Stomach smooth muscle (tissue), 2 donors: Measurements from ENCODE around the gene IMMT.

Experiments
- H3K27ac ChIP-seq: one replicate; pipeline ENCODE4 v1.7.0; 2013; ENCODE audit warnings: mild to moderate bottlenecking, low read length, inconsistent platforms
- H3K27me3 ChIP-seq, 2 donors: one replicate each; pipeline ENCODE4 v1.7.0; 2013; ENCODE audit warnings: low read length in 2 of 2; ENCODE audit not compliant: insufficient read depth in 2 of 2, control insufficient read depth in 1 of 2
- H3K36me3 ChIP-seq, 2 donors: one replicate each; pipeline ENCODE4 v1.7.0; 2013; ENCODE audit warnings: low read length in 2 of 2; ENCODE audit not compliant: control insufficient read depth in 2 of 2, insufficient read depth in 2 of 2
- H3K4me1 ChIP-seq: one replicate; pipeline ENCODE4 v1.7.0; 2013; ENCODE audit warnings: low read length; ENCODE audit not compliant: control insufficient read depth, insufficient read depth
- H3K4me3 ChIP-seq, 2 donors: one replicate each; pipeline ENCODE4 v1.7.0; 2013; ENCODE audit warnings: low read length in 2 of 2
- H3K9ac ChIP-seq, 2 donors: one replicate each; pipeline ENCODE4 v1.7.0; 2013; ENCODE audit warnings: low read length in 2 of 2, mild to moderate bottlenecking in 1 of 2
- H3K9me3 ChIP-seq, 2 donors: one replicate each; pipeline ENCODE4 v1.7.0; 2013; ENCODE audit warnings: low read length in 2 of 2; ENCODE audit not compliant: control insufficient read depth in 2 of 2
- donor health status: healthy.
- donor health status: Pancreatic carcinoma.

IMMT gene

GRCh38 chr2:86143926-86144685 is 51.2 kb downstream of the IMMT start:
- Histone ChIP-seq H3K4me1 (no peaks in the 10 kb centered on the region), H3K27ac (no peak overlapping the region), H3K36me3 (peaks cover 47 to 66% of the 10 kb centered on the region in 2 donors), H3K4me3 (no peak overlapping the region), H3K9me3 (no peaks in the 10 kb centered on the region), H3K9ac (no peak overlapping the region), H3K27me3 (no peaks in the 10 kb centered on the region)

DNA sequence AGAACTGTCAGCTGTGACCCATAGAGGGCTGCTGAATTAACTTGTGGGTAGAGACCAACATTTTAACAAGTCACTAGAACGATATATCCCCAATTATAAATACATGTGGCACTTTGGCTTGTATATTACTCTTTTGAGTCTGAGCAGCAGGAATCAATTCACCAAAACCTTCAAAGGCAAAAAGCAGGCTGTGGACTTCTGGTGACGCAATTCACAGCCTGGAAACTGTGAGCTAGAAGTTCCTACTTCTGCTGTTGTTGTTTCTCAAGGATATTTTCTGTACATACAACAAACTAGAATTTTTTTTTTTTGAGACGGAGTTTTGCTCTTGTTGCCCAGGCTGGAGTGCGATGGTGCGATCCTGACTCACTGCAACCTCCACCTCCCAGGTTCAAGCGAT is 52.0 kb downstream of the IMMT start:
- no peak overlapping the region for H3K27ac ChIP-seq
- no peaks in the 10 kb centered on the region for H3K4me1 ChIP-seq
- no peaks in the 10 kb centered on the region for H3K27me3 ChIP-seq
- no peak overlapping the region for H3K4me3 ChIP-seq
- H3K9ac ChIP-seq: no peak overlapping the region
- H3K9me3 ChIP-seq: no peaks in the 10 kb centered on the region
- H3K36me3 ChIP-seq: peaks cover 50 to 66% of the 10 kb centered on the region in 2 donors

GRCh38 chr2:86142436-86143257 is 52.6 kb downstream of the IMMT start:
- Histone ChIP-seq H3K27me3 (no peaks in the 10 kb centered on the region), H3K36me3 (peaks cover 52 to 69% of the 10 kb centered on the region in 2 donors), H3K9me3 (no peaks in the 10 kb centered on the region), H3K27ac (no peak overlapping the region), H3K9ac (no peak overlapping the region), H3K4me1 (no peaks in the 10 kb centered on the region), H3K4me3 (no peak overlapping the region)

- no peaks in the 10 kb centered on the region for H3K4me1 ChIP-seq
- H3K36me3 ChIP-seq: peaks cover 61 to 74% of the 10 kb centered on the region in 2 donors
Observed at GRCh38 chr2:86140969-86141392, 54.3 kb downstream of the IMMT start.

GRCh38 chr2:86139981-86140380 is 55.3 kb downstream of the IMMT start:
- H3K36me3 ChIP-seq: peaks cover 65 to 76% of the 10 kb centered on the region in 2 donors
- H3K9me3 ChIP-seq: no peaks in the 10 kb centered on the region

More at GRCh38 chr2:86140969-86141392, 54.3 kb downstream of the IMMT start:
- H3K9ac ChIP-seq: no peak overlapping the region
- no peak overlapping the region for H3K27ac ChIP-seq
- H3K4me3 ChIP-seq: no peak overlapping the region
- H3K27me3 ChIP-seq: no peaks in the 10 kb centered on the region
- H3K9me3 ChIP-seq: no peaks in the 10 kb centered on the region

DNA sequence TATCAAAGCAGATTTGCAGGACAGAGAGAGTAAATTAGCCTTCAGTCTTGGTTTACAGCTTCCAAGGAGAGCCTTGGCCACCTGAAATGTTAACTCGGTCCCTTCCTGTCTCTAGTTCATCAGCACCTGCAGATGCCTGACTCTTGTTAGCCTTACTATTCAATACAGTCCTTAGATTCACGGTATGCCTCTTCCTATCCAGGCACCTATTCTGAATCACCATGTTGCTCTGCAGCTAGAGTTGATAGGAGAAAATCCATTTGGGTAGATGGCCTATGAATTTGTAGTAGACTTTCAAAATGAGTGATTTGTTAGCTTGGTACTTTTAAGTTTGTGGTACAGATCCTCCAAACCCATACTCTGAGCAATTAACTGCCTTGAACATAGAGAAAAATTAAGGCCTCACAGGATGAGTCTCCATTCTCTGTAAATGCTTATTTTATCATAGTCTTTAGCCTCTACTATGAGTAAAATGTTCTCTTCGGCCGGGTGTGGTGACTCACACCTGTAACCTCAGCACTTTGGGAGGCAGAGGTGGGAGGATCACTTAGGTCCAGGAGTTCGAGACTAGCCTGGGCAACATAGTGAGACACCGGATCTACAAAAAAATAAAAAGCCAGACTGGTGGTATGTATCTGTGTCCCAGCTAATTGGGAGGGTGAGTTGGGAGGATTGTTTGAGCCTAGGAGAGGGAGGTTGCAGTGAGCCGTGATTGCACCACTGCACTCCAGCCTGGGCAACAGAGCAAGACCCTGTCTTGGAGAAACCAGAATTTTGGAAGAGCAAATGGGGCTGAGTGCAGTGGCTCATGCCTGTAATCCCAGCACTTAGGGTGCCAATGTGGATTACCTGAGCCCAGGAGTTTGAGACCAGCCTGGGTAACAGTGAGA is 56.3 kb downstream of the IMMT start:
- H3K9me3 ChIP-seq: no peaks in the 10 kb centered on the region
- no peak overlapping the region for H3K4me3 ChIP-seq
- peaks cover 67 to 75% of the 10 kb centered on the region in 2 donors for H3K36me3 ChIP-seq
- no peaks in the 10 kb centered on the region for H3K4me1 ChIP-seq
- H3K9ac ChIP-seq: no peak overlapping the region
- no peaks in the 10 kb centered on the region for H3K27me3 ChIP-seq
- no peak overlapping the region for H3K27ac ChIP-seq

More at GRCh38 chr2:86139981-86140380, 55.3 kb downstream of the IMMT start:
- H3K4me1 ChIP-seq: no peaks in the 10 kb centered on the region
- no peak overlapping the region for H3K27ac ChIP-seq
- H3K4me3 ChIP-seq: no peak overlapping the region
- no peak overlapping the region for H3K9ac ChIP-seq
- H3K27me3 ChIP-seq: no peaks in the 10 kb centered on the region

DNA sequence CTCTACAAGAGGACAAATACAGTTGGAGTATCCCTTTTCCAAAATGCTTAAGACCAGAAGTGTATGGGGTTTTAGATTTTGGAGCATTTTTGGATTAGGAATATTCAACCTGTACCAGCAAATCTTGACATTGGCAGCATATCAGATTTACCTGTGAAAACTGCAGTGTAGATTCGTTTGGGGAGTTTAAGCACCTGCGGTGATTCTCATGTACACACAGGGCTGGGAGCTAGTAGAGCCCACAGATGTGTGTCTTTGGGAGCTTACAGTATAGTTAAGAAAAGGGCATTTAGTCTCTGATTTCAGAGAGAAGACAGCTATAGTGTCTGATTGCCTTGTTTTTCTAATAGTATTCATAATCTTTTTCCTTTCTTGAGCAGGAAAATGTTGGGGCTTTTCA is 59.1 kb downstream of the IMMT start:
- Histone ChIP-seq H3K9me3 (no peaks in the 10 kb centered on the region), H3K27ac (no peak overlapping the region), H3K9ac (no peak overlapping the region), H3K4me1 (no peaks in the 10 kb centered on the region), H3K27me3 (no peaks in the 10 kb centered on the region), H3K36me3 (peaks cover 83 to 87% of the 10 kb centered on the region in 2 donors), H3K4me3 (no peak overlapping the region)

- Histone ChIP-seq H3K9ac (no peak overlapping the region), H3K9me3 (no peaks in the 10 kb centered on the region), H3K36me3 (peaks cover 82 to 83% of the 10 kb centered on the region in 2 donors), H3K4me3 (no peak overlapping the region), H3K27me3 (no peaks in the 10 kb centered on the region), H3K4me1 (no peaks in the 10 kb centered on the region), H3K27ac (no peak overlapping the region)
Observed at GRCh38 chr2:86135653-86136052, 59.6 kb downstream of the IMMT start.

DNA sequence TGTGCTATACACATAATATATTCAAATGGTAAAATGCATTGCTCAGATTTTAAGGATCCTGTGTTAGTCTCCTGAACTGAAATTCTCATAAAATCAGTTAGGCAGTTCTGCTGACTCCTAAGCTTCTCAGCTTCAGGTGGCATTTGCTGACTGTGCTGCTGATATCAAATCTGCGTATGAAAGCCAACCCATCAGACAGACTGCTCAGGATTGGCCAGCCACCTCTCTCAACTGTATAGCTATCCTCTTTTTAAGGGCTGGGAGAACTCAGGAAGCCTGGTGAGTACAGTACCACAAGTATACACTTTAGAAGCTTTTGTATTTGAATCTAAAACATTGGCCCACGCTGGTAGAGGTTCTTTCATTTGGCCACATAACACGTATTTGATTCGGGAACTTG is 60.6 kb downstream of the IMMT start:
- Histone ChIP-seq H3K27ac (no peak overlapping the region), H3K9ac (no peak overlapping the region), H3K4me3 (no peak overlapping the region), H3K4me1 (no peaks in the 10 kb centered on the region), H3K27me3 (no peaks in the 10 kb centered on the region), H3K9me3 (no peaks in the 10 kb centered on the region), H3K36me3 (peaks cover 83 to 88% of the 10 kb centered on the region in 2 donors)

GRCh38 chr2:86124683-86125082 is 70.6 kb downstream of the IMMT start:
- no peaks in the 10 kb centered on the region for H3K9me3 ChIP-seq
- H3K4me1 ChIP-seq: no peaks in the 10 kb centered on the region
- H3K27ac ChIP-seq: no peak overlapping the region
- H3K4me3 ChIP-seq: no peak overlapping the region
- no peaks in the 10 kb centered on the region for H3K27me3 ChIP-seq
- H3K9ac ChIP-seq: no peak overlapping the region
- H3K36me3 ChIP-seq: peaks cover 70 to 85% of the 10 kb centered on the region in 2 donors
